Activated T-helper 1 cell treated with anti-CD3 and anti-CD28 coated beads, Interleukin-12 subunit alpha, Interleukin-12 subunit beta, Interleukin-2, Interleukin-4 antibody, amounts not matched to agents 30 ng/mL and 10 ng/mL and 1 ng/mL, durations not matched to agents 14 hours and 24 hours and 36 hours (primary cell): ENCODE data around the gene NOX4. TPM values are rescaled to one million over a fixed set of nuclear protein-coding genes. Genes with fewer than 3 reads are reported as not detected.
"Not testable (repeated sequence)": the region's sequence is repeated elsewhere in the genome, so short reads cannot be mapped to it uniquely, and the experiment has no call there.

Source experiments
- DNase-seq: peaks from one replicate; pipeline ENCODE4 v3.0.0; 2021; ENCODE audit warnings: low spot score
- H3K27ac Mint-ChIP-seq: one replicate; pipeline ENCODE4 v1.8.0; 2021; ENCODE audit warnings: mild to moderate bottlenecking, mixed read lengths
- H3K27me3 Mint-ChIP-seq: one replicate; pipeline ENCODE4 v1.8.0; 2022; ENCODE audit warnings: mild to moderate bottlenecking, moderate library complexity, mixed read lengths; ENCODE audit not compliant: insufficient read depth
- H3K36me3 Mint-ChIP-seq: one replicate; pipeline ENCODE4 v1.8.0; 2021; ENCODE audit warnings: low read depth, mixed read lengths
- H3K4me1 Mint-ChIP-seq: one replicate; pipeline ENCODE4 v1.8.0; 2021; ENCODE audit warnings: low read depth, mixed read lengths
- H3K4me3 Mint-ChIP-seq: one replicate; pipeline ENCODE4 v1.8.0; 2021; ENCODE audit warnings: mild to moderate bottlenecking, moderate library complexity, mixed read lengths
- H3K9me3 Mint-ChIP-seq: one replicate; pipeline ENCODE4 v1.8.0; 2021; ENCODE audit warnings: mixed read lengths
- intact Hi-C: fragments of 100-400 bp; cut with micrococcal nuclease; formaldehyde crosslinking; loops from one replicate; pipeline ENCODE4 v1.15.1; 2024
- total RNA-seq: library from RNA; stranded (reverse); gene quantifications from 2 replicates; pipeline ENCODE4 v1.2.3, GENCODE V29; 2022

NOX4 gene
- total RNA-seq, 1 donor from 2014 or later: not detected

GRCh38 chr11:89447845-89448244, 43.3 kb downstream of the NOX4 start:
- no peaks in the 10 kb centered on the region for H3K4me1 Mint-ChIP-seq
- H3K36me3 Mint-ChIP-seq: no peaks in the 10 kb centered on the region
- no peak overlapping the region for H3K4me3 Mint-ChIP-seq
- no peak for DNase-seq
- H3K27ac Mint-ChIP-seq: no peak overlapping the region
- no peaks in the 10 kb centered on the region for H3K9me3 Mint-ChIP-seq
- no peaks in the 10 kb centered on the region for H3K27me3 Mint-ChIP-seq
- intact Hi-C loops: no loop called here

DNA sequence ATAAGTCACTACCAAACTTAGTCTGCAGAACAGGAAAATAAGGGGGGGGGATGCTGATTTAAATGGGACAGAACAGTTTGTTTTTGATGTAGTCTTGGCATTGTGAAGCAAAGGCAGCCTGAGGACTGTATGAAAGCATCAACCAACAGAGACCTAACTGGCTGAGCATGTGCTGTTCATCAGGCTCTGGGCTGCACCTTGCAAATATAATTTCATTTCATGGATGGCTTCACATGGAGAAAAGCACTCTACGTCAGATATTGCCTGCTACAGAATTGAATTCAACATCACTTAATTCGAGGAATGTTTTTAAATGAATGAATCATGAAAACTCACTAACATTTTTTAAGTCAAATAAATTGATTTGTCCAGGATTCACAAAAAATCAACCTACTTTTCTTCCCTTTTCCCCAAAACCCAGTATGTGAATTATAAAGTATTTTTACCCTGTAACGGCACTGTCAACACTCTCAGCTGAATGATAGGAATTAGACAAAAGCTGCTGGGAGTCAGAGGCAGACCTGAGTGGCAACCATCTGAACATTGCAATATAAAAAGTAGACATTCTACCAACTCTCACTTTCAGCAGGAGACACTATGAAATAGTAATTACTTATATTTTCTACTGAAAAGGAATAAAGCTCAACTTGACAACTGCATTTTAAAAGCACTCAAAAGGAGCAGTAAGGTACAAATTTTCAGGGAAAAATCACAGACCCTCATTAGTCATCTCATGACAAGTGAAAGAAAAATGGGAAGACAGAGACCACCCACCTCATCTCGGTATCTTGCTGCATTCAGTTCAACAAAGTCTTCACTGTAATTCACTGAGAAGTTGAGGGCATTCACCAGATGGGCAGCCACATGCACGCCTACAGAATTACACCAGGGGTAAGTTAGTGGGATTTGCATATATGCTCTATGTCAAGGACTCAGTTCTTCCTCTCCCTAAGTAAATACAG, 47.5 kb downstream of the NOX4 start:
- no peak overlapping the region for H3K27ac Mint-ChIP-seq
- H3K4me1 Mint-ChIP-seq: no peaks in the 10 kb centered on the region
- no peaks in the 10 kb centered on the region for H3K9me3 Mint-ChIP-seq
- no peaks in the 10 kb centered on the region for H3K27me3 Mint-ChIP-seq
- H3K4me3 Mint-ChIP-seq: no peak overlapping the region
- intact Hi-C loops: no loop called here
- H3K36me3 Mint-ChIP-seq: no peaks in the 10 kb centered on the region
- DNase-seq: no peak

DNA sequence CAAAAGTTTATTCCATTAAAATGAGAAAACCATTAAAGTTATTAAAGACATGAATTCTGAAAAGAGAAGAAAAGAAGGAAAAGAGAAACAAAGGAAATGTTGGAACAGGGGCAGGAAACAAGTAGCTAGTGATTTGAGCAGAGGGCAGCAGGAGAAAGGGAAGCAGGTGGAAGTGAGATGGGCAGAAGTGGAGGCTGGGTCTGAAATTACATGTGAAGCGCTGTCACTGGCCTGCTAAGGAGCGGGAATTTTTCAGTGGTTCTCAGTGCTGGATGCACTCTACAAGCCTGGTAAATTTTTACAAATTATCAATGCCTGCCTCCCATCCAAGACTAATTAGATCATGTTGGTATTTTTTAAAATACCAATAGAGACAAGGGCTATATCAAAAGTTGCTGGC, 48.4 kb downstream of the NOX4 start:
- H3K9me3 Mint-ChIP-seq: no peaks in the 10 kb centered on the region
- H3K27ac Mint-ChIP-seq: no peak overlapping the region
- H3K4me3 Mint-ChIP-seq: no peak overlapping the region
- intact Hi-C loops: no loop called here
- no peaks in the 10 kb centered on the region for H3K36me3 Mint-ChIP-seq
- H3K27me3 Mint-ChIP-seq: no peaks in the 10 kb centered on the region
- DNase-seq: no peak
- no peaks in the 10 kb centered on the region for H3K4me1 Mint-ChIP-seq

- intact Hi-C loops: no loop called here
- Mint-ChIP-seq H3K27ac (no peak overlapping the region), H3K27me3 (no peaks in the 10 kb centered on the region), H3K4me3 (no peak overlapping the region), H3K4me1 (no peaks in the 10 kb centered on the region), H3K36me3 (no peaks in the 10 kb centered on the region), H3K9me3 (no peaks in the 10 kb centered on the region)
- no peak for DNase-seq
Observed at GRCh38 chr11:89441606-89442005, 49.6 kb downstream of the NOX4 start.

DNA sequence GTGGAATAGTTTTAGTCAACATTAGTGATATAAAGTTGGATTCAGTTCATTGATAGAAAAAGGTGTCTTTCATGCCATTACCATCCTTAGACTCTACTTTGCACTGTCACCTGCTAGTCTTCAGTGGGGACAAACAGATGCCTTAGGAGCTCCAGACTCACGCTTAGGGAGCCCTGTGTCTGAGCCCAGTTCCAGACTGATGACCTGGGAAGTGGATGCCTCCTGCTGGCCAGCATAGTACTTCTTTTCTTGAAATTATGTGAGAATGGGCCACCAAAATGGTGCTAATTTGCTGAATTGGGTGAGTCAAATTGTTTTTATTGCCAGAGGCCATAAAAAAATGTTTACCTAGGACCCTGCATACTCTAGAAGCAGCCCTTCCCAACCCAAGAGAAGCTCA, 53.9 kb downstream of the NOX4 start:
- H3K27me3 Mint-ChIP-seq: no peaks in the 10 kb centered on the region
- intact Hi-C loops: no loop called here

GRCh38 chr11:89436071-89436470, 55.1 kb downstream of the NOX4 start:
- Mint-ChIP-seq H3K4me3 (no peak overlapping the region), H3K27ac (no peak overlapping the region), H3K36me3 (no peaks in the 10 kb centered on the region), H3K27me3 (no peaks in the 10 kb centered on the region), H3K9me3 (no peaks in the 10 kb centered on the region), H3K4me1 (no peaks in the 10 kb centered on the region)
- intact Hi-C loops: no loop called here
- no peak for DNase-seq

More for the DNA sequence above, 53.9 kb downstream of the NOX4 start:
- no peaks in the 10 kb centered on the region for H3K9me3 Mint-ChIP-seq
- no peak overlapping the region for H3K27ac Mint-ChIP-seq
- no peaks in the 10 kb centered on the region for H3K36me3 Mint-ChIP-seq
- H3K4me3 Mint-ChIP-seq: no peak overlapping the region
- no peaks in the 10 kb centered on the region for H3K4me1 Mint-ChIP-seq
- DNase-seq: no peak

GRCh38 chr11:89433278-89433677, 57.9 kb downstream of the NOX4 start:
- Mint-ChIP-seq H3K9me3 (no peaks in the 10 kb centered on the region), H3K36me3 (no peaks in the 10 kb centered on the region), H3K4me1 (no peaks in the 10 kb centered on the region), H3K4me3 (no peak overlapping the region), H3K27me3 (no peaks in the 10 kb centered on the region), H3K27ac (no peak overlapping the region)
- intact Hi-C loops: no loop called here
- no peak for DNase-seq

GRCh38 chr11:89432182-89432581, 59.0 kb downstream of the NOX4 start:
- H3K4me1 Mint-ChIP-seq, intact Hi-C loops, H3K27me3 Mint-ChIP-seq, H3K9me3 Mint-ChIP-seq, H3K4me3 Mint-ChIP-seq, DNase-seq, H3K36me3 Mint-ChIP-seq, H3K27ac Mint-ChIP-seq: not testable (repeated sequence)

GRCh38 chr11:89426501-89426900, 64.7 kb downstream of the NOX4 start:
- DNase-seq, H3K27ac Mint-ChIP-seq, intact Hi-C loops, H3K27me3 Mint-ChIP-seq, H3K9me3 Mint-ChIP-seq, H3K4me3 Mint-ChIP-seq, H3K36me3 Mint-ChIP-seq, H3K4me1 Mint-ChIP-seq: not testable (repeated sequence)

GRCh38 chr11:89421718-89422117, 69.5 kb downstream of the NOX4 start:
- no peak overlapping the region for H3K27ac Mint-ChIP-seq
- H3K4me3 Mint-ChIP-seq: no peak overlapping the region
- no peaks in the 10 kb centered on the region for H3K27me3 Mint-ChIP-seq
- no peaks in the 10 kb centered on the region for H3K9me3 Mint-ChIP-seq
- no peak for DNase-seq
- no peaks in the 10 kb centered on the region for H3K36me3 Mint-ChIP-seq
- intact Hi-C loops: no loop called here
- no peaks in the 10 kb centered on the region for H3K4me1 Mint-ChIP-seq

DNA sequence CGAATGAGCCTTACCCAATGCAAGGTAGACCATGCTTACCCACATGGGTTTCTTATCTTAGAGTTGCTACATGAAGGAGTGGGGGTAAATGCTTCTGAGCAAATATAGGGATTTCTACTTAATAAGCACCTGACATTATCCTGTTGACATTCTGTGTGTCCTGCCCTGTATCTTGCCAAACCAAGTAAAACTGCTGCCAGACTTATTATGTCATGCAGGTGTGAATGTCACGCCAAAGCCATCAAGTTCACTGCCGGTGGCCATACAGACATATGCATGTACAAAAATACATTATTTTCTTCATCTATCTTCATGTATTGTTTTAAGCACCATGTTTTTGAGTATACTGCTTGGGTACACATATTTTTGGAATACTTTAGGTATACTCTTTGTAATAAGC, 70.2 kb downstream of the NOX4 start:
- Mint-ChIP-seq H3K27ac (no peak overlapping the region), H3K36me3 (no peaks in the 10 kb centered on the region), H3K27me3 (no peaks in the 10 kb centered on the region), H3K4me1 (no peaks in the 10 kb centered on the region), H3K9me3 (no peaks in the 10 kb centered on the region), H3K4me3 (no peak overlapping the region)
- no peak for DNase-seq
- intact Hi-C loops: no loop called here

DNA sequence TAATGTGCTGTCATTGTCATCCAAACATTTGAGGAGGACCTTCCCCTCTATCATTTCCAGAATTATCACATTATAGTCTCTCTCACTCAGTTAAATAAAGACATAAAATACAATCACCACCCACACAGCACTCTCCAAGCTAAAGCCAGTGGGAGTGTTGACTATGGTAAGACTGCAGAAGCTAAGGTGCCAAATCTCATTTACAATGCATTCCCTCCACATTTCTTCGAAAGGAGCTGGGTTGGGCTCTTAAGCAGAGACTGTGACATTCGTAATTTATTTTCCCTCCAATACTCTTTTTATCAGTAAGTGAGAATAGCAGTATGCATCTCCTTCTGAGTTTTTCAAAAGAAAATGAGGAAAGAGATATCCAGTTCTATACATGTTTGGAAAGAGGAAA, 74.2 kb downstream of the NOX4 start:
- no peak for DNase-seq
- H3K4me3 Mint-ChIP-seq: no peak overlapping the region
- no peaks in the 10 kb centered on the region for H3K4me1 Mint-ChIP-seq
- no peaks in the 10 kb centered on the region for H3K9me3 Mint-ChIP-seq
- intact Hi-C loops: no loop called here
- H3K36me3 Mint-ChIP-seq: no peaks in the 10 kb centered on the region
- H3K27ac Mint-ChIP-seq: no peak overlapping the region
- H3K27me3 Mint-ChIP-seq: no peaks in the 10 kb centered on the region

DNA sequence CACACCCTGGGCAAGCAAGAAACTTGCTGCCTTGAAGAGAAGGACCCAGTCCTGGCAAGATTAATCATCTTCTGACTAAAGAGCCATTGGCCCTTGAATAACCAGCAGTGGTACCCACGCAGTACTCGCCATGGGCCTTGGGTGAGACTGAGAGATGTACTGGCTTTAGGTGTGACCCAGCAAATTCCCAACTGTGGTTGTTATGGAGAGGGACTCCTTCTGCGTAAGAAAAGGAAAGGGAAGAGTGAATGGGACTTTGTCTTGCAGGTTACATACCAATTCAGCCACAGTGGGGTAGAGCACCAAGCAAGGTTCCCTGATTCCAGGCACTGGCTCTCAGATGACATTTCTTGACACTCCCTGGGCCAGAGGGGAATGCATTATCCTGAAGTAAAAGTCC, 80.1 kb downstream of the NOX4 start:
- intact Hi-C loops: not testable (repeated sequence)

GRCh38 chr11:89410666-89411065, 80.5 kb downstream of the NOX4 start:
- H3K27me3 Mint-ChIP-seq, intact Hi-C loops, H3K4me3 Mint-ChIP-seq: not testable (repeated sequence)

More for the DNA sequence above, 80.1 kb downstream of the NOX4 start:
- not testable (repeated sequence) for H3K9me3 Mint-ChIP-seq, DNase-seq, H3K4me1 Mint-ChIP-seq, H3K4me3 Mint-ChIP-seq, H3K27me3 Mint-ChIP-seq, H3K27ac Mint-ChIP-seq, H3K36me3 Mint-ChIP-seq

More at GRCh38 chr11:89410666-89411065, 80.5 kb downstream of the NOX4 start:
- H3K4me1 Mint-ChIP-seq, H3K9me3 Mint-ChIP-seq, H3K27ac Mint-ChIP-seq, H3K36me3 Mint-ChIP-seq, DNase-seq: not testable (repeated sequence)
